ENCODE results near the gene PEX14. TPM values are rescaled to one million over a fixed set of nuclear protein-coding genes. Genes with fewer than 3 reads are reported as not detected.

The PEX14 gene
- total RNA-seq, 1 experiment from 2014 or later: 27.3 TPM

DNA sequence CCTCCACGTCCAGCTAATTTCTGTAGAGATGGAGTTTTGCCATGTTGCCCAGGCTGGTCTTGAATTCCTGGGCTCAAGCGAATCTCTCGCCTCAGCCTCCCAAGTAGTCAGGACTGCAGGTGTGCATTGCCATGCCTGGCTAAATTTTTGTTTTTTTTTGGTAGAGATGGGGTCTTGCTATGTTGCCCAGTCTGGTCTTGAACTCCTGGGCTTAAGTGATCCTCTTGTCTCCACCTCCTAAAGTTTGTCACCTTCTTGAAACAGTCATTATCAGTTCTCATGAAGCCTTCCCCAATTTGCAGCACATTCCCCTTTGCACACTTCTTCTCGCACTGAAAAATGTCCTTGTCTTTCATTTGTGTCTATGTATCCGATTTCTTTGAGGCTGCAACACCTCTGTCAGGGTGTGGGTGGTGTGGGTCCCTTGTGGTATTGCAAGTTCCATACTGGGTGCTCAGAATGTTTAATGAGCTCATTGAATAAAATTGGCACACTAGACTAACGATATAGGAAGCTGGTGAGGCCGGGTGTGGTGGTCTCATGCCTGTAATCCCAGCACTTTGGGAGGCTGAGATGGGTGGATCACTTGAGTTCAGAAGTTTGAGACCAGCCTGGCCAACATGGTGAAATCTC lies 27.8 kb upstream of the PEX14 start:
- H3K27ac Mint-ChIP-seq: no peak overlapping the region
- H3K4me3 Mint-ChIP-seq: no peak overlapping the region
- H3K9me3 Mint-ChIP-seq: no peaks in the 10 kb centered on the region
- DNase-seq (ENCODE audit: low spot score) (no peak), ATAC-seq (no peak)
- no peaks in the 10 kb centered on the region for H3K27me3 Mint-ChIP-seq (ENCODE audit: low read depth)
- ChIA-PET POLR2A (no interaction called here), CTCF (no interaction called here)
- no peak for TF ChIP-seq MXD4 (CRISPR knock-in tag; IDR thresholded peaks at IDR 0.05; ENCODE audit: borderline replicate concordance)
- TF ChIP-seq IRF2 (CRISPR knock-in tag; IDR thresholded peaks at IDR 0.05; ENCODE audit: borderline replicate concordance, low read depth): no peak
- TF ChIP-seq E2F5 (CRISPR knock-in tag; IDR thresholded peaks at IDR 0.05): no peak
- TF ChIP-seq ZNF121 (CRISPR knock-in tag; IDR thresholded peaks at IDR 0.05): peak; percentile 53; the same call in 1 of the 2 replicates
- TF ChIP-seq ZNF219 (CRISPR knock-in tag; IDR thresholded peaks at IDR 0.05; ENCODE audit: borderline replicate concordance): no peak
- no peak for TF ChIP-seq ZBTB43 (CRISPR knock-in tag; IDR thresholded peaks at IDR 0.05)
- H3K36me3 Mint-ChIP-seq: 0 out of 2 replicates have a peak, but pooled peaks cover 3% of the 10 kb centered on the region
- peaks cover 22% of the 10 kb centered on the region for H3K4me1 Mint-ChIP-seq

DNA sequence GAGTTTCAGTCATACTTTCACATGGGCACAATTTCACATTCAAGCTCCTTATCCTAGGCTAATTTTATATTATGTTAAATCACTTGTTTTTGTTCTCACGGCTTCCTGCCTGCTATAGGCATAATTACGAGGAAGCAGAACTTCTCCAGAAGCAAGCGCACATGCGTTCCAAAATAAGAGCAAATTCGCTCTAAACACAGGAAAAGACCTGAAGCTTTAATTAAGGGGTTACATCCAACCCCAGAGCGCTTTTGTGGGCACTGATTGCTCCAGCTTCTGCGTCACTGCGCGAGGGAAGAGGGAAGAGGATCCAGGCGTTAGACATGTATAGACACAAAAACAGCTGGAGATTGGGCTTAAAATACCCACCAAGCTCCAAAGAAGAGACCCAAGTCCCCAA lies 25.0 kb upstream of the PEX14 start, which contains the start of gene CORT:
TSS of gene CORT (plus strand) at position 281 of the 400 bp plus-strand sequence. CDS start 193 bp downstream, outside the sequence.
- Mint-ChIP-seq H3K36me3 (0 out of 2 replicates have a peak, but pooled peaks cover 3% of the 10 kb centered on the region), H3K4me3 (0 out of 2 replicates have a peak within 1 kb of the TSS, but pooled peaks have one; percentile 25), H3K9me3 (no peaks in the 10 kb centered on the region), H3K27ac (peak within 1 kb of the TSS; percentile 22; the same call in 1 of the 2 replicates), H3K4me1 (peaks cover 23% of the 10 kb centered on the region), H3K27me3 (ENCODE audit: low read depth) (no peaks in the 10 kb centered on the region; the same call in 1 of the 2 replicates)
- ChIA-PET CTCF (interaction anchor here (0.5 to 5.0 kb wide), 5 partner anchors 15 to 403 kb away, joined by 3 to 35 read pairs (median 3); partner anchors contain the start of gene CENPS), POLR2A (interaction anchor here (0.6 kb wide), 1 partner anchor 814 kb away, joined by 3 read pairs; no protein-coding TSS in a partner anchor)
- DNase-seq (ENCODE audit: low spot score): no peak
- no peak for TF ChIP-seq ZMAT4 (CRISPR knock-in tag; IDR thresholded peaks at IDR 0.05)
- TF ChIP-seq JAZF1 (CRISPR knock-in tag; IDR thresholded peaks at IDR 0.05): no peak
- no peak for TF ChIP-seq MLX (CRISPR knock-in tag; IDR thresholded peaks at IDR 0.05)
- TF ChIP-seq E2F5 (CRISPR knock-in tag; IDR thresholded peaks at IDR 0.05): no peak
- no peak for TF ChIP-seq ZNF263 (CRISPR knock-in tag; IDR thresholded peaks at IDR 0.05; ENCODE audit: low read depth)
- TF ChIP-seq, protein P1, sequence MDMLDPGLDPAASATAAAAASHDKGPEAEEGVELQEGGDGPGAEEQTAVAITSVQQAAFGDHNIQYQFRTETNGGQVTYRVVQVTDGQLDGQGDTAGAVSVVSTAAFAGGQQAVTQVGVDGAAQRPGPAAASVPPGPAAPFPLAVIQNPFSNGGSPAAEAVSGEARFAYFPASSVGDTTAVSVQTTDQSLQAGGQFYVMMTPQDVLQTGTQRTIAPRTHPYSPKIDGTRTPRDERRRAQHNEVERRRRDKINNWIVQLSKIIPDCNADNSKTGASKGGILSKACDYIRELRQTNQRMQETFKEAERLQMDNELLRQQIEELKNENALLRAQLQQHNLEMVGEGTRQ (CRISPR knock-in tag; IDR thresholded peaks at IDR 0.05): no peak
- ATAC-seq: no peak

GRCh38 chr1:10450156-10450814 lies 24.5 kb upstream of the PEX14 start:
- Mint-ChIP-seq H3K27me3 (ENCODE audit: low read depth) (no peaks in the 10 kb centered on the region; the same call in 1 of the 2 replicates), H3K4me1 (peaks cover 23% of the 10 kb centered on the region), H3K9me3 (no peaks in the 10 kb centered on the region), H3K4me3 (no peak overlapping the region), H3K27ac (no peak overlapping the region), H3K36me3 (peaks cover 3% of the 10 kb centered on the region; the same call in 1 of the 2 replicates)
- ChIA-PET POLR2A (interaction anchor here (0.5 kb wide), 1 partner anchor 803 kb away, joined by 3 read pairs; no protein-coding TSS in a partner anchor), CTCF (interaction anchor here (0.5 to 5.0 kb wide), 5 partner anchors 15 to 403 kb away, joined by 3 to 35 read pairs (median 4); partner anchors contain the start of gene CENPS)
- peak; percentile 18; the same call in 1 of the 2 replicates for ATAC-seq
- DNase-seq (ENCODE audit: low spot score): no peak
- TF ChIP-seq ETV6 (CRISPR knock-in tag; IDR thresholded peaks at IDR 0.05): no peak
- TF ChIP-seq NR1H2 (CRISPR knock-in tag; IDR thresholded peaks at IDR 0.05): no peak
- TF ChIP-seq CREB1 (CRISPR knock-in tag; IDR thresholded peaks at IDR 0.05): no peak
- TF ChIP-seq ESRRA (CRISPR knock-in tag; IDR thresholded peaks at IDR 0.05; ENCODE audit: borderline replicate concordance): no peak

All from WTC11 (cell line).